Measurements from ENCODE around the gene CA6.

GRCh38 chr1:9018333-9018732, 72.7 kb downstream of the CA6 start:
- TF ChIP-seq, protein P1, sequence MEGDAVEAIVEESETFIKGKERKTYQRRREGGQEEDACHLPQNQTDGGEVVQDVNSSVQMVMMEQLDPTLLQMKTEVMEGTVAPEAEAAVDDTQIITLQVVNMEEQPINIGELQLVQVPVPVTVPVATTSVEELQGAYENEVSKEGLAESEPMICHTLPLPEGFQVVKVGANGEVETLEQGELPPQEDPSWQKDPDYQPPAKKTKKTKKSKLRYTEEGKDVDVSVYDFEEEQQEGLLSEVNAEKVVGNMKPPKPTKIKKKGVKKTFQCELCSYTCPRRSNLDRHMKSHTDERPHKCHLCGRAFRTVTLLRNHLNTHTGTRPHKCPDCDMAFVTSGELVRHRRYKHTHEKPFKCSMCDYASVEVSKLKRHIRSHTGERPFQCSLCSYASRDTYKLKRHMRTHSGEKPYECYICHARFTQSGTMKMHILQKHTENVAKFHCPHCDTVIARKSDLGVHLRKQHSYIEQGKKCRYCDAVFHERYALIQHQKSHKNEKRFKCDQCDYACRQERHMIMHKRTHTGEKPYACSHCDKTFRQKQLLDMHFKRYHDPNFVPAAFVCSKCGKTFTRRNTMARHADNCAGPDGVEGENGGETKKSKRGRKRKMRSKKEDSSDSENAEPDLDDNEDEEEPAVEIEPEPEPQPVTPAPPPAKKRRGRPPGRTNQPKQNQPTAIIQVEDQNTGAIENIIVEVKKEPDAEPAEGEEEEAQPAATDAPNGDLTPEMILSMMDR (IDR thresholded peaks at IDR 0.05), result no peak
- TF ChIP-seq EZH2 (IDR thresholded peaks at IDR 0.05), result no peak
